ENCODE measurements around the gene SLC15A5. TPM values are rescaled to one million over a fixed set of nuclear protein-coding genes. Genes with fewer than 3 reads are reported as not detected.

Gene SLC15A5
- polyA plus RNA-seq, 1 experiment: not detected

DNA sequence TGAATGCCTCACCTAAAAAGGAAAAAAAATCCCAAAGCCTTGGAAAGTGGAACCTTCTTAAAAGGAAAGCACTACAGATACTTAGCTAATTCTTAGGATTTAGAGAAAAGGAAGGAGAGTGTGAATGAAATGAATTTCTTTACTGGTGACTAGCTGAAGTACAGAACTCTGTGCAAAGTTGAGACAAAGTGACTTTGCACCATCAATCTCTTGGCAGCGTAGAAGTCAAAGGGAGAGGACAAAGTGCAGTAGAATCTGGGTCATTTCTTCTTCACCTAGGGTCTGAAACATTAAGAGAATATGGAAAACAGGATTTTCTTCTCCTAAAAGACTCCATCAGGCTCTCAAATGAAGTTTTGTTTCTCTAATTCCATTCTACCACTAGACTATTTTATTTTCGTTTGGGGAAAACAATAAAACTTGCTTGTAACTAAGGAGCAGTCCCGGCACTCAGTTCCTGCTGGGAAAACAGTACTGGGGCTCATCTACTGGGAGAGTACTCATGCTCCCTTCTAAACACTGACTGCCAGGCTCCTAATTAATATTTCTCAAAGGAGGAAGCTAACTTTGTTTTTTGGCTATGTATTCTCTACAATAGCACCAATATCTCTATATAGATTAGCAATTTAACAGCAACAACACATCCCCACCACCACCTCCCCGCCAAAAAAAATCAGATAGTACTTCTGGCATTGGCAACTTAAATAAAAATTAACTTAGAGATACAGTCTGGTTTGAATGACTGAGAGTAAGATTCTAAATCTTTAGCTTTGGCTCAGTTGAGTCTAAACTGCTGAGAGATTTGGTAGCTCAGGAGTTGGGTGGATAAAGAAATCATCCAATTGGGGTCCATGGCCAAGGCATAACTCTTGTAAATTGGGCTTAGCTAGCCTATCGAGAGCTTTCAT, 110.7 kb downstream of the SLC15A5 start:
- H3K36me3 ChIP-seq (ENCODE audit: control insufficient read depth, insufficient read depth, low read length): no peaks in the 10 kb centered on the region
- ChIA-PET POLR2A (no interaction called here), CTCF (interaction anchor here (0.8 to 1.0 kb wide), 3 partner anchors 11 to 186 kb away, joined by 3 to 4 read pairs (median 3); no protein-coding TSS in a partner anchor)
- H3K4me3 ChIP-seq (ENCODE audit: low read depth, low read length): no peak overlapping the region
- no peak for DNase-seq (ENCODE audit: low read depth)
- TF ChIP-seq CTCF (IDR thresholded peaks at IDR 0.05; ENCODE audit: insufficient read depth, low read depth, low read length): no peak
- no peaks in the 10 kb centered on the region for H3K27me3 ChIP-seq (ENCODE audit: control insufficient read depth, insufficient read depth, low read length)

DNA sequence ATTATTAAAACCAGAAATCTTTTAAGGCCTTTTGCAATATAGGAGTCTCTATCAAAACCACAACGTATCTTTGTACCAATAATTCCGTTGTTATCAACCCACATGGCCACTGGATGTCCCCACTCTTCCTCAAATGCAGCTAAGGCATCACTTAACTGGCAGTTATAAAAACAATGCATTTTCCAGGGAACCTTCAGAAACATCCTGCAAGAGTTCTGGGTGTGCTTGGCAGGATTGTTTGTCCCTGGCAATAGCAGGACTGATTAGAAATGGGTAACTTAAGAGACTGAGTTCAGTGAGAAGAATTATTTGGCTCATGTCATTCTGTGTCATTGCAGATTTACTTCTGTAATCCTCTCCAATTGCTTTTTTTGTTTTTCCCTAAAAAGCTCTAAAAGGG, 112.0 kb downstream of the SLC15A5 start:
- ChIA-PET POLR2A (no interaction called here), CTCF (interaction anchor here (0.8 to 1.3 kb wide), 5 partner anchors 25 to 1476 kb away, joined by 3 to 5 read pairs (median 3); no protein-coding TSS in a partner anchor)
- no peak for DNase-seq (ENCODE audit: low read depth)
- TF ChIP-seq CTCF (IDR thresholded peaks at IDR 0.05; ENCODE audit: insufficient read depth, low read depth, low read length): peak; percentile 62
- Histone ChIP-seq H3K4me3 (ENCODE audit: low read depth, low read length) (no peak overlapping the region), H3K27me3 (ENCODE audit: control insufficient read depth, insufficient read depth, low read length) (no peaks in the 10 kb centered on the region), H3K36me3 (ENCODE audit: control insufficient read depth, insufficient read depth, low read length) (no peaks in the 10 kb centered on the region)

- CTCF ChIA-PET: no interaction called here
- DNase-seq (ENCODE audit: low read depth): no peak
- POLR2A ChIA-PET: no interaction called here
- Histone ChIP-seq H3K27me3 (ENCODE audit: control insufficient read depth, insufficient read depth, low read length) (no peaks in the 10 kb centered on the region), H3K4me3 (ENCODE audit: low read depth, low read length) (no peak overlapping the region), H3K36me3 (ENCODE audit: control insufficient read depth, insufficient read depth, low read length) (no peaks in the 10 kb centered on the region)
- no peak for TF ChIP-seq CTCF (IDR thresholded peaks at IDR 0.05; ENCODE audit: insufficient read depth, low read depth, low read length)
Measured at GRCh38 chr12:16163901-16164300, 113.6 kb downstream of the SLC15A5 start.

DNA sequence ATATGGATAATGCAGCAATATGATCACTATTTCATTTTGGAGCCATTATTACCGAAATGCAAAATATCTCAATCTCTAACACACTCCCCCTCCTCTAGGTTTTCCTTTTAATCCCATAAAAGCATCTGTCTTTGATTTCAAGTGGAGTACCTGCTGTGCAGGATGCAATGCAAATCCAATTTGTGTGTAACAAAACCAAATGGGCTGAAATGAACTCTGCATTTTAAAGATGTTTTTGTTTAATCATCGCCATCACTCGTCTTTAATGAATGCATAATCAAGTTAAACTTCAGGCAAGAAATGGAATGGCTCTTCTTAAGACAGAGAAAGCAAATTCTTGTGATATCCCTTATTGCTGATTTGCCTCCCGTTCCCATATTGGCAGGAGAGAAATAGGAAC, 114.3 kb downstream of the SLC15A5 start:
- no peak for DNase-seq (ENCODE audit: low read depth)
- POLR2A ChIA-PET: no interaction called here
- Histone ChIP-seq H3K27me3 (ENCODE audit: control insufficient read depth, insufficient read depth, low read length) (no peaks in the 10 kb centered on the region), H3K36me3 (ENCODE audit: control insufficient read depth, insufficient read depth, low read length) (no peaks in the 10 kb centered on the region), H3K4me3 (ENCODE audit: low read depth, low read length) (no peak overlapping the region)
- CTCF ChIA-PET: no interaction called here
- no peak for TF ChIP-seq CTCF (IDR thresholded peaks at IDR 0.05; ENCODE audit: insufficient read depth, low read depth, low read length)

- POLR2A ChIA-PET: no interaction called here
Measured at GRCh38 chr12:16159571-16159970, 117.9 kb downstream of the SLC15A5 start.

More at GRCh38 chr12:16159571-16159970, 117.9 kb downstream of the SLC15A5 start:
- CTCF ChIA-PET: no interaction called here
- Histone ChIP-seq H3K4me3 (ENCODE audit: low read depth, low read length) (no peak overlapping the region), H3K36me3 (ENCODE audit: control insufficient read depth, insufficient read depth, low read length) (no peaks in the 10 kb centered on the region), H3K27me3 (ENCODE audit: control insufficient read depth, insufficient read depth, low read length) (0 out of 2 replicates have a peak, but pooled peaks cover 2% of the 10 kb centered on the region)
- no peak for TF ChIP-seq CTCF (IDR thresholded peaks at IDR 0.05; ENCODE audit: insufficient read depth, low read depth, low read length)
- no peak for DNase-seq (ENCODE audit: low read depth)
